ENCODE data around the gene PCDH9.

The PCDH9 gene

DNA sequence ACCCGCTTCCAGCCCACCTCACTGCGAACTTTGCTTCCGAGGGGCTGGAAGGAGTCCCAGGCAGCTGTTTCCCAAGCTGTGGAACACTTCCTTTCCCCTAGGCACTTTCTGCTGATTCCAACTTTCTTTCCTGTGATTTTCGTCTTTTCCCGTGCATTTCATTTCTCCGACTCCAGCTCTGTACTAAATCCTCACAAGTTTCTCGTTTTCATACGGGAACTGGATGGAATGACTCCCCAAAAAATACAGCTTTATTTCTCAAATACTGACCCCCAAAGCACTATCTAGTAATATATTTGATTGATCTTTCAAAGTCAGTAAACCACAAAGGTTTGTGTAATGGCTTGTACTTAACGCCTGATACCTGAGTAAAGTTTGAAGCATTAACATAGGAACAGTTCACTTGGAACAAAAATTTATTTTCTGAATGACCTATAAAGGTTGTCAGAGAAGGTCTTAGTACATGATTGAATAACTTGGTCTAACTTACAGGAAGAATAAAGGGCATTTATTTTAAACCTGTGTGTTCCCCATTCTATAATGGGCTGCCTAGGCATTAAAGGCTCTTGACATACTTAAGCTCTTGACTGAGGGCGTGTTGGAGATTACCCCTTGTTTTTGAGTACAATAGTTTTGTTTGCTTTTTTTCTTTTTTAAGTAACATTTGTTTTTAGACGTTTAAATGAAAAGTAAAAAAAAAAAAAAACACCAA, 1.3 kb upstream of the PCDH9 start:
- DNase-seq (ENCODE audit: low read depth in 1 of 2, low spot score in 1 of 2), result no peak
- TF ChIP-seq JUND (IDR thresholded peaks at IDR 0.05; ENCODE audit: low read depth), result no peak
- in situ Hi-C loops (cut with HindIII; ENCODE audit: low pct_unique_long_range_greater_than_20kb, low sequenced_read_pairs), result no loop called here

DNA sequence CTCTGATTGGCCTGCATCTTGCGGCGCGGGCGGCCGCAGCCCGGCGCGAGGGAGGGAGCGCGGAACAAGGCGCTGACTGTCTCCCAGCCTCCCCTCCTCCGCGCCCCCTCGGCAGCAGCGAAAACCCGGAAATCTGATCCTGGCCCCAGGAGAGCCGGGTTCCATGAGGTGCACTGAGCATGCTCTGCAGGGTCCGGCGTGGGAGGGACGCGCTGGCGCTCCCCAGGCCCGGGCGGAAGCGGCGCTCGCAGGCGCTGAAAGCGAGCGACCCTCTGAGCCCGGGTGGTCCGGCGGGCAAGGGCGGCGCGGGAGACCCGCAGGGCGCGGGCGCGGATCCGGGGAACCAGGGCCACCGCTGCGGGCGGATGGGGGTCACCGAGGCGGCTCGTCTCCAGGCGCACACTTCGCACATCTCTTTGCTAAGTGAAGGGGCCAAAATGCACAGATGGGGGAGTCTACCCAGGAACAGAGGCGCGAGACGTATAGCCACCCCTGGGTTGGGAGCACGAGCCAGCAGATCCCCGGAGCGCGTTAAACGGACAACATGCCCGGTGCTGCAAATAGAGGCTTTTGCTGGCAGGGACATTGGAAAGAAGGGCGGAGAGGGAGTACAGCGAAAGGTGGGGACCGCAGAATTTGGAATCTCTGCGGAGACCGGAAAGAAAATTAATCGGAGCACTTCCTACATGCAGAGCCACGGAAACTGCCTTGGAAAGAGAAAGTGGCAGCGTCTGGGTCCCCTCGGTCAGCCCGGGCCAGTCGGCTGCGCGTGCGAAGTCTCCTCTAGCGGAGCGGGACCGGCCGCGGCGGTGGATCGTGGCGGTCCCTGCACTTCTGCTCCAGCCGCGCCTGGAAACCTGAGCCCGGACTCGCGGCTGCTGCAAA, 510 bp upstream of the PCDH9 start:
- in situ Hi-C loops (cut with HindIII; ENCODE audit: low pct_unique_long_range_greater_than_20kb, low sequenced_read_pairs), result no loop called here
- TF ChIP-seq JUND (IDR thresholded peaks at IDR 0.05; ENCODE audit: low read depth), result no peak

DNA sequence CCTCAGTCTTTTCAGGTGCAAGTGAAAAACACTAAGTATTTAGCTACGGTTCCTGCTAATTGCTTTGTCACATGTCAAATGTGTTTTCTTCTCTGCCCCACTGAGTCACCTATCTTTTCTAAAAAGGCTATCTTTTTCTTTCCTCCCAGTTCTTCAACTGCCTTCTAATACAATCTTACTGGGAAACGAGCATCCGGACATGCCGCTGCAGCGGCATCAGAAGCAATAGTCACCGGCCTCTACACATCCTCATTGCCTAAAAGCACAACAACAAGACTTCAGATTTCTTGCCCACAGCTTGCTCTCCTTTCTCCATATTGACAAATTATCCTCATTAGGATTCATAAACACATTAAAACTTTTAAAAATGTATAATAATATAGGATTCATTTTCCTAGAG, 1.2 kb downstream of the PCDH9 start:
- no peak for DNase-seq (ENCODE audit: low read depth in 1 of 2, low spot score in 1 of 2)
- in situ Hi-C loops (cut with HindIII; ENCODE audit: low pct_unique_long_range_greater_than_20kb, low sequenced_read_pairs), result no loop called here
- no peak for TF ChIP-seq JUND (IDR thresholded peaks at IDR 0.05; ENCODE audit: low read depth)

More for the DNA sequence above, 510 bp upstream of the PCDH9 start:
- DNase-seq (ENCODE audit: low read depth in 1 of 2, low spot score in 1 of 2), result no peak

DNA sequence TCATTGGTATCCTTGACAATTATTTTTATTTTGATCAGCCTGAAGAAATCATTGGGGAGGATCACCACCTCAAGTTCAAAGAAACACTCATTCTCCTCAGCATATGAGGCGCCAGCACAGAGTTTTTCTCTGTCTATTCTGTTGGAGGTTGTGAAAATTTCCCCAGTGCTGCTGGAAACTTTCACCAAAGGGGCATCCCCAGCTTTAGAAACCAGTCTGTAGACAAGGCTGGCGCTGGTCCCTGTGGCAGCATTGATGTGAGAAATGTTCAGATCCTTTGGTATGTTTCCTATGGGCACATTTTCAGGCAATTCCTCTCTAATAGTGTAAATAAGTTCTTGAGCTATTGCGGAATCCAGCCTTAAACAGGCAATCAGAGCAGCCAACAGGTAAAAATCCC, 2.1 kb downstream of the PCDH9 start:
- no peak for DNase-seq (ENCODE audit: low read depth in 1 of 2, low spot score in 1 of 2)
- TF ChIP-seq JUND (IDR thresholded peaks at IDR 0.05; ENCODE audit: low read depth), result no peak
- in situ Hi-C loops (cut with HindIII; ENCODE audit: low pct_unique_long_range_greater_than_20kb, low sequenced_read_pairs), result no loop called here

DNA sequence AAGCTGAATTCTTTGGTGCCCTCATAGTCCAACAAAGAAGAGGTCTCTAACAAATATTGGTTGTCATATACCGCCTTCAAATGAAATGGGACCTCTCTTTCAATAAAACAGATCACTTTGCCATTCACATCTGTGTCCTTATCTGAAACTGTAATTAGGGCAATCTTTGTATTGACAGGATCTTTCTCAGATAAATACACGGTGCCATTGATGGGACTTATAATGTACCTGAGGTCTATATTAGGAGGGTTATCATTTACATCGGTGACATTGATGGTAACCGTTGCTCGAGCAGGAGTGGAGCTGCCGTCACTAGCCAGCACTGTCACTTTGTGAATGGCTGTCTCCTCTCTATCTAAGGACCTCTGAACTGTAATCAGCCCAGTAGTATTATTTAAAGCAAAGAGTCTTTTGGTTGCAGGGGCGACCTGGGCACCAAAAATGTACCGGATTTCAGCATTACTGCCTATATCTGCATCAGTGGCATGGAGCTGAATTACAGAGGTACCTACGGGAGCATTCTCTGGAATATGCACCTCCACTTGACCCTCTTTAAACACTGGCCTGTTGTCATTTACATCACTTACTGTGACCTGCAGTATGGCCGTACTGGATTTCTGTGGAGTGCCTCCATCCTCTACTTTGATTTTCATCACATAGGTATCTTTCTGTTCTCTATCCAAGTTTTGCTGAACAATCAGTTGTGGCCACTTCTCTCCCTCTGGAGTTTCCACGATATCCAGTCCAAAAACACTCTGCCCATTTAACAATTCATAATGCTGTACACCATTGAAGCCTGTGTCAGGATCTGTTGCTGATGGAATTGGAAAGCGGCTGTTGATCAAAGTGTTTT, 2.8 kb downstream of the PCDH9 start:
- no peak for DNase-seq (ENCODE audit: low read depth in 1 of 2, low spot score in 1 of 2)
- in situ Hi-C loops (cut with HindIII; ENCODE audit: low pct_unique_long_range_greater_than_20kb, low sequenced_read_pairs), result no loop called here
- TF ChIP-seq JUND (IDR thresholded peaks at IDR 0.05; ENCODE audit: low read depth), result no peak

DNA sequence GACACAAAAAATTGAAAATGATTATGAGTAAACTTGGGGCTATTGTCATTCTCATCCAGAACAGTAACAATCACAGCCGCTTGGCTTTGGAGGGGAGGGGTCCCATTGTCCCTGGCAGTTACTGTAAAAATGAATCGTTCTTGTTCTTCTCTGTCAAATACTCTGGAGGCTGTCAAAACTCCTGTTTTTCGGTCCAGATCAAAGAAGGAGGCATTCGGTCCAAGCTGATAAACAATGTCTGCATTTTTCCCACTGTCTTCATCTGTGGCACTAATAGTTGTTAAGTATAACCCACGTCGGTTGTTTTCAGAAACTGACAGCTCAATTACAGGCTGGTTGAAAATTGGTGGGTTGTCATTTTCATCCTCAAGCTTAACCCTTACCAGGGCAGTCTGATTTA, 3.4 kb downstream of the PCDH9 start:
- TF ChIP-seq JUND (IDR thresholded peaks at IDR 0.05; ENCODE audit: low read depth), result no peak
- in situ Hi-C loops (cut with HindIII; ENCODE audit: low pct_unique_long_range_greater_than_20kb, low sequenced_read_pairs), result no loop called here
- no peak for DNase-seq (ENCODE audit: low read depth in 1 of 2, low spot score in 1 of 2)

DNA sequence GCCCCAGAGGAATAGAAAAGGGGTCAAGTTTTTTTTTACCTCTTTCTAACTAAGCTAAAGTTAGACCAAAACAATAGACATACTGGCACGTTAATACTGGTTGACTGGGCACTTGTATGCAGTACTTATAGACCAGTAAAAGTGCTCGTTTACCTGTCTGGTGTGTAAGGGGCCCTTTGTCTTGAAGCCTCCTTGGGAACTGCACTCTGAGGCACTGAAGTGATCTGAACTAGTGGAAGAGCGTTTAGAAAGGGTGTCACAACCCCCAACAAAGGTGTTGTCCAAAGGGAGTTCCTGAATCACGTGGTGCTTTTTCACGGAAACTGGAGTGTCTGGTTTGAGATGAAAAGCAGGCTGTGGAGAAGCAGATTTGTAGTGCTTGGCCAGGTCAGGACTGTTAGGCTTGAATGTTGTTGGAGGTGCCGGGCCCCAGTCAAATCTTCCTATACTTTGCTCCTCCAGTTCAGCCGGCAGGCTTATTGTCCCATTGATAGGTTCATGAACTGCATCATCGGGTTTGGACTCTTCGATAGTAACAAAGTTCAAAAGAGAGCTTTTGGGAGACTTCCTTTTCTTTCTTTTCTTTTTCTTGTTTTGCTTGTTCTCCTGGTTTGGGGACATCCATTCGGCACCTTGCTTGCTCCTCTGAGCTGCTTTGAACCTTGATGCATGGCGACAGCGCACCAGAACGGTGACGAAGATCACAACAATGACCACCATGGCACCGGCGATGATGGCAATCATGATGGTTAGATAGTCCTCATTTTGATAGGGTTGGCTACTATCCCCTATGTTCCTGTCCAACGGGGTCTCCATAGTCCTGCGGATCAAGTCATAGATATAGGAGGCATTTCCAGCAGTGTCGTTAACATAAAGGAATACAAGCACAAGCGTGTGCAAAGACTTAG, 4.6 kb downstream of the PCDH9 start:
- no peak for TF ChIP-seq JUND (IDR thresholded peaks at IDR 0.05; ENCODE audit: low read depth)
- DNase-seq (ENCODE audit: low read depth in 1 of 2, low spot score in 1 of 2), result peak in 1 of 2 experiments; percentile 38
- in situ Hi-C loops (cut with HindIII; ENCODE audit: low pct_unique_long_range_greater_than_20kb, low sequenced_read_pairs), result no loop called here

DNA sequence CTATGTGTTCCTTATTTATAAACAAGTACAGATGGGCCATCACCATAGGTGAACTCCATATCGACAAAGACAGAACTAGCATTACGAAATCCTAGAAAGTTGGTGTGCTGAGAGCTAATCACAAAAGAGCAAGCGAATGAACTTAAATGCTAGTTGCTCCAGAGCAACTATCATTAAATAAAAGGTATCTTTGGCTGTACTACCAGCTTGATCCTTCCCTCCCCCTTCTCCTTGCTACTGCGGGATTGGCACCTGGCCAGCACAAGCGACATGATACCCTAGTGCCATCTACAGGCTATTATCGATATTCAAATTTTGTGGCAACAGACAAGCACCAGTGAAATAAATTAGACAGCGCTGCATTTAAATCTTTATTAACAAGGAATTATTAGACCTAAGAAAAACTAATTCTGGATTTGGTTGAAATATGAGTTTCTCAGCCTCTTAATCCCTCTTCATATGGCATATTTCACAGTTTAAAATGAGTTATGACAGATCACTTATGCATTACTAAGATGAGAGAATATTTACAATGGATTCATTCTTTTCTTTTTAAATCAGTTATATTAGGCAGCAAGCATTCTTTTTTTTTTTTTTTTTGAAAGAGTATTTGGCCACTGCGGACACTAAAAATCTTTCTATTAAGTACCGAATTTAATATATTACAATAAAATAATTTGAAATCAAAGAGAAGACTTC, 5.8 kb downstream of the PCDH9 start:
- DNase-seq (ENCODE audit: low read depth in 1 of 2, low spot score in 1 of 2), result peak in 1 of 2 experiments; percentile 73
- TF ChIP-seq JUND (IDR thresholded peaks at IDR 0.05; ENCODE audit: low read depth), result no peak
- in situ Hi-C loops (cut with HindIII; ENCODE audit: low pct_unique_long_range_greater_than_20kb, low sequenced_read_pairs), result no loop called here

DNA sequence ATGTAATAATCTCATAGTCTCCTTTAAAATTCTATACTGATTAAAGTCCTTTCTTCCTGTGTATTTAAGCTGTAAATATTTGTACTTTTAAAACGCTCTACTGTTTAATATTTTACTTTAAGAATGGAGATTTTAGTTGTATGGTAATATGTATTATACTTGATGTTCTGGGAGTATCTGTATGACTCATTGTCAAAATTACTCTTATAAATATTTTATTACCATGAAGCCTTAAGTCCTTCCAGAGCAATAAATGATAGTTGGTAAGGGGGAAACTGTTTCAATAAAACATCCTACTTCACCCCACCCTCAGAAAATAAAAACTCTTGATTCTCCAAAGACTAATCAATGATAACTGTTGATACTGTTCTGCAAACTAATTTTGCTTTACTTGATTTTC, 6.4 kb downstream of the PCDH9 start:
- no peak for DNase-seq (ENCODE audit: low read depth in 1 of 2, low spot score in 1 of 2)
- in situ Hi-C loops (cut with HindIII; ENCODE audit: low pct_unique_long_range_greater_than_20kb, low sequenced_read_pairs), result no loop called here
- TF ChIP-seq JUND (IDR thresholded peaks at IDR 0.05; ENCODE audit: low read depth), result no peak

DNA sequence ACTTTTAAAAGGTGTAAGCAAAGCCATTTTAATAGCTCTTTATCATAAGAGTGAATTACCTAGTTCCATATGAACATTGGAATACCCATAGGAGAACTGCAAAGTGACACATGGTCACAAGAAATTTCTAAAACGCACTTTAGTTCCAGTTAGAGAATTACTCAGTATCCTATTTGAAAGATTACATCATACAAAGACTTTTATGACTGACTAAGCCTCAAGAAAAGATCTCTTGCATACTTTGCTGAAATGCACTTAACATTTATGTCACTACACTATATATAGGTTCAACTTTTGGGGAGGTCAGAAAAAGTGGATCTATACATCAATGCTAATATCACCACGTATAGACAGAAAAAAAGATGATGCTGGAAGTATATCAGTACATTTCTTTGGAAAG, 7.1 kb downstream of the PCDH9 start:
- DNase-seq (ENCODE audit: low read depth in 1 of 2, low spot score in 1 of 2), result no peak
- in situ Hi-C loops (cut with HindIII; ENCODE audit: low pct_unique_long_range_greater_than_20kb, low sequenced_read_pairs), result no loop called here
- TF ChIP-seq JUND (IDR thresholded peaks at IDR 0.05; ENCODE audit: low read depth), result no peak

DNA sequence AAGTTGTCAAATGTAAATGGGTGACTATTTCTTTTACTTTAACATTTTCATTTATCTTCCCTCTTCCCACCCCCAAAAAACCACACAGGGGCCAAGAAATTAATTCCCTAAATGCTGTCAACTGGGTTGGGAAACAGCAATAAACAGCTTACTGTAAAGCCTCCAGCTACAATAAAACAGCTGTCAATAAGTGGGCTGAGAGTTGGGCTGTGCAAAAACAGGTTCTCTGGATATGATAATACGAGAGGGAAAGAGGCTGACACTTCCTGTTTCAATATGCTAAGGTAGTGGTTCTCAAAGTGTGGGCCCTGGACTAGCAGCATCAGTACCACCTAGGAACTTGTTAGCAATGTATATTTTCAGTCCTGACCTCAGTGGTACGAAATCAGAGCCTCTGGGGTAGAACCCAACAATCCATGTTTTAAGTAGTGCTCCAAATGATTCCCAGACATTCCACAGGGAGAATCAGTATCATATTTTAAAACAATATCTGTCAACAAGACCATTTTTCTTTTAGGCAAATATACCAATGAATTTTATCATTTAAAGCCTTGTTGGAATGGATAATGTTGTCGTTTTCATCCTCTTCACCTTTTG, 8.4 kb downstream of the PCDH9 start:
- in situ Hi-C loops (cut with HindIII; ENCODE audit: low pct_unique_long_range_greater_than_20kb, low sequenced_read_pairs), result no loop called here
- no peak for DNase-seq (ENCODE audit: low read depth in 1 of 2, low spot score in 1 of 2)
- no peak for TF ChIP-seq JUND (IDR thresholded peaks at IDR 0.05; ENCODE audit: low read depth)
